H1 (cell line): Measurements from ENCODE around the gene RASGRP1. TPM values are rescaled to one million over a fixed set of nuclear protein-coding genes. Genes with fewer than 3 reads are reported as not detected.

Experiments
- CTCF ChIA-PET: fragments of 300-600 bp; sonication (Branson Sonifier 250); formaldehyde crosslinking; loops from one replicate; lab custom pipeline; 2021; ENCODE audit not compliant: partially characterized antibody; lab: Charles Lee
- POLR2A ChIA-PET: fragments of 300-600 bp; sonication (Branson Sonifier 250); formaldehyde crosslinking; loops from one replicate; lab custom pipeline; 2021; ENCODE audit warnings: inconsistent platforms; ENCODE audit not compliant: partially characterized antibody; lab: Charles Lee
- DNase-seq, 2 experiments: peaks; one replicate each; pipeline versions ENCODE4 v3.0.0 to v3.0.0-alpha.2; 2010 to 2022; ENCODE audit warnings: low spot score in 2 of 2, low read depth in 1 of 2, mixed read lengths in 1 of 2
- FAIRE-seq: peaks from 2 replicates; lab custom pipeline; 2011; peaks lifted over from hg19 to GRCh38; lab: Jason Lieb, UNC
- H2AFZ ChIP-seq: 2 replicates; pipeline ENCODE4 v1.8.1; 2012; ENCODE audit warnings: low read length, inconsistent platforms
- H2AK5ac ChIP-seq: 2 replicates; pipeline ENCODE4 v1.6.1; 2013; ENCODE audit warnings: low read depth, low read length
- H2BK120ac ChIP-seq: replicated peaks from 2 replicates; pipeline ENCODE3; 2013; ENCODE audit warnings: low read depth, low read length, inconsistent platforms
- H2BK12ac ChIP-seq: 2 replicates; pipeline ENCODE4 v1.6.1; 2013; ENCODE audit warnings: low read depth, low read length
- H2BK15ac ChIP-seq: 2 replicates; pipeline ENCODE4 v1.6.1; 2013; ENCODE audit warnings: low read length
- H2BK20ac ChIP-seq: 2 replicates; pipeline ENCODE4 v1.6.1; 2013; ENCODE audit warnings: low read length
- H2BK5ac ChIP-seq: 2 replicates; pipeline ENCODE4 v1.6.1; 2013; ENCODE audit warnings: low read depth, low read length
- H3K14ac ChIP-seq: 2 replicates; pipeline ENCODE4 v1.6.1; 2013; ENCODE audit warnings: inconsistent platforms; ENCODE audit not compliant: insufficient read length
- H3K18ac ChIP-seq: 2 replicates; pipeline ENCODE4 v1.6.1; 2013; ENCODE audit warnings: low read length; ENCODE audit errors: extremely low read depth
- H3K23ac ChIP-seq: 2 replicates; pipeline ENCODE4 v1.6.1; 2013; ENCODE audit warnings: inconsistent platforms; ENCODE audit not compliant: insufficient read length
- H3K23me2 ChIP-seq: 2 replicates; pipeline ENCODE4 v1.6.1; 2013; ENCODE audit warnings: low read depth, low read length
- H3K27ac ChIP-seq: 2 replicates; pipeline ENCODE4 v1.6.1; 2011; ENCODE audit warnings: low read depth, low read length, inconsistent platforms
- H3K27me3 ChIP-seq, 4 experiments: replicated peaks in 1 of 4; 1 replicate in 1 of 4; 2 replicates in 3 of 4; pipeline versions ENCODE4 v1.6.1 to v1.8.1; 2011 to 2013; ENCODE audit warnings: low read length in 3 of 4, mild to moderate bottlenecking in 3 of 4, inconsistent platforms in 2 of 4, mixed read lengths in 2 of 4, moderate library complexity in 1 of 4; ENCODE audit not compliant: control insufficient read depth in 3 of 4, insufficient read depth in 3 of 4; ENCODE audit errors: extremely low read depth in 1 of 4
- H3K36me3 ChIP-seq, 4 experiments: 2 replicates each; pipeline versions ENCODE4 v1.6.1 to v1.8.1; 2011 to 2013; ENCODE audit warnings: mild to moderate bottlenecking in 4 of 4, low read length in 3 of 4, moderate library complexity in 2 of 4, control low read depth in 1 of 4, inconsistent platforms in 1 of 4; ENCODE audit not compliant: insufficient read depth in 4 of 4, control insufficient read depth in 2 of 4
- H3K4ac ChIP-seq: replicated peaks from 2 replicates; pipeline ENCODE3; 2013; ENCODE audit warnings: low read length, low read depth, mixed read lengths, inconsistent platforms; ENCODE audit not compliant: insufficient read length
- H3K4me1 ChIP-seq, 4 experiments: replicated peaks in 1 of 4; 1 replicate in 1 of 4; 2 replicates in 3 of 4; pipeline versions ENCODE4 v1.6.1 to v1.8.1; 2011 to 2013; ENCODE audit warnings: low read length in 3 of 4, inconsistent platforms in 2 of 4, mixed read lengths in 1 of 4; ENCODE audit not compliant: insufficient read depth in 4 of 4, control insufficient read depth in 3 of 4
- H3K4me2 ChIP-seq, 2 experiments: 2 replicates each; pipeline versions ENCODE4 v1.6.1 to v1.8.1; 2011 to 2013; ENCODE audit warnings: low read depth in 2 of 2, low read length in 2 of 2, control low read depth in 1 of 2, inconsistent platforms in 1 of 2, mild to moderate bottlenecking in 1 of 2; ENCODE audit not compliant: insufficient read depth in 1 of 2
- H3K4me3 ChIP-seq, 4 experiments: fragments of 200-600, 300-600 bp in 1 of 4; sonication (generic), shearing (Covaris generic), sonication (Bioruptor Twin) in 1 of 4; 2 replicates each; pipeline versions ENCODE4 v1.5.1 to v1.8.1; 2011 to 2016; ENCODE audit warnings: low read length in 4 of 4, low read depth in 3 of 4, control low read depth in 2 of 4, inconsistent platforms in 2 of 4, mild to moderate bottlenecking in 2 of 4, mixed read lengths in 1 of 4, moderate library complexity in 1 of 4; ENCODE audit not compliant: insufficient read depth in 2 of 4; ENCODE audit errors: extremely low read depth in 1 of 4
- H3K56ac ChIP-seq: replicated peaks from 2 replicates; pipeline ENCODE3; 2013; ENCODE audit warnings: low read depth, mild to moderate bottlenecking, mixed read lengths, low read length, inconsistent platforms; ENCODE audit not compliant: insufficient read length
- H3K79me1 ChIP-seq: 2 replicates; pipeline ENCODE4 v1.6.1; 2013; ENCODE audit warnings: low read depth, low read length, control low read depth
- H3K79me2 ChIP-seq, 2 experiments: 2 replicates each; pipeline versions ENCODE4 v1.6.1 to v1.8.1; 2012 to 2013; ENCODE audit warnings: low read length in 2 of 2, mild to moderate bottlenecking in 2 of 2, inconsistent platforms in 1 of 2; ENCODE audit not compliant: insufficient read depth in 2 of 2, control insufficient read depth in 1 of 2
- H3K9ac ChIP-seq, 4 experiments: replicated peaks in 1 of 4; 1 replicate in 1 of 4; 2 replicates in 3 of 4; pipeline versions ENCODE4 v1.6.1 to v1.8.1; 2011 to 2013; ENCODE audit warnings: low read depth in 3 of 4, low read length in 3 of 4, control low read depth in 2 of 4, mild to moderate bottlenecking in 2 of 4, moderate library complexity in 2 of 4, inconsistent platforms in 1 of 4; ENCODE audit errors: extremely low read depth in 1 of 4
- H3K9me3 ChIP-seq, 2 experiments: 2 replicates each; pipeline versions ENCODE4 v1.6.1 to v1.8.1; 2012 to 2013; ENCODE audit warnings: mild to moderate bottlenecking in 2 of 2, moderate library complexity in 2 of 2, control low read depth in 1 of 2, inconsistent platforms in 1 of 2, low read depth in 1 of 2, low read length in 1 of 2, mixed read lengths in 1 of 2; ENCODE audit not compliant: insufficient read depth in 2 of 2
- H4K20me1 ChIP-seq, 2 experiments: replicated peaks in 1 of 2; 2 replicates each; pipeline versions ENCODE3 to v1.8.1; 2011 to 2013; ENCODE audit warnings: inconsistent platforms in 2 of 2, low read length in 2 of 2, mild to moderate bottlenecking in 1 of 2; ENCODE audit not compliant: insufficient read depth in 2 of 2, control insufficient read depth in 1 of 2
- H4K5ac ChIP-seq: 2 replicates; pipeline ENCODE4 v1.6.1; 2013; ENCODE audit warnings: low read length, low read depth, mixed read lengths, inconsistent platforms; ENCODE audit not compliant: insufficient read length
- H4K8ac ChIP-seq: 2 replicates; pipeline ENCODE4 v1.8.0; 2013; ENCODE audit warnings: mild to moderate bottlenecking, moderate library complexity, low read length, inconsistent platforms; ENCODE audit not compliant: insufficient read depth; ENCODE audit errors: extremely low read depth
- H4K91ac ChIP-seq: replicated peaks from 2 replicates; pipeline ENCODE3; 2013; ENCODE audit warnings: low read length, mixed read lengths, inconsistent platforms; ENCODE audit not compliant: insufficient read length
- ASH2L ChIP-seq: fragments of 200-600, 300-600 bp; sonication (generic); IDR thresholded peaks from one replicate; pipeline ENCODE4 v1.7.1; 2017; ENCODE audit warnings: low read length
- ATF3 ChIP-seq: IDR thresholded peaks from 2 replicates; pipeline ENCODE4 v1.6.1; 2011; ENCODE audit warnings: low read depth, mild to moderate bottlenecking, low read length; ENCODE audit not compliant: insufficient read depth
- BCL11A ChIP-seq, 2 experiments: IDR thresholded peaks; one replicate each; pipeline ENCODE4 v1.6.1; 2011; ENCODE audit warnings: low read depth in 2 of 2, low read length in 2 of 2, mild to moderate bottlenecking in 2 of 2
- CBX5 ChIP-seq: fragments of 300-800, 300-1000 bp; sonication (generic); IDR thresholded peaks from 2 replicates; pipeline ENCODE4 v1.7.1; 2016; ENCODE audit warnings: antibody characterized with exemption, low read length, low read depth
- CHD2 ChIP-seq: IDR thresholded peaks from 2 replicates; pipeline ENCODE4 v1.6.1; 2012; ENCODE audit warnings: low read length, improper control_type of control experiment
- HDAC2 ChIP-seq, 2 experiments: fragments of 300-600 bp in 1 of 2; sonication (generic) in 1 of 2; IDR thresholded peaks; 2 replicates each; pipeline ENCODE4 v1.6.1; 2011 to 2012; ENCODE audit warnings: low read depth in 2 of 2, low read length in 2 of 2, mild to moderate bottlenecking in 2 of 2, moderate library complexity in 2 of 2, borderline replicate concordance in 1 of 2, inconsistent platforms in 1 of 2
- KDM1A ChIP-seq: fragments of 200-600, 300-600 bp; sonication (generic); IDR thresholded peaks from 2 replicates; pipeline ENCODE4 v1.7.1; 2016; ENCODE audit warnings: mild to moderate bottlenecking, low read length, borderline replicate concordance
- KDM4A ChIP-seq: IDR thresholded peaks from one replicate; pipeline ENCODE4 v1.7.1; 2012; ENCODE audit warnings: low read depth, mild to moderate bottlenecking, moderate library complexity, low read length, inconsistent platforms; ENCODE audit not compliant: severe bottlenecking
- RAD21 ChIP-seq, 2 experiments: IDR thresholded peaks in 1 of 2; conservative IDR thresholded peaks in 1 of 2; 2 replicates each; pipeline ENCODE4 v1.6.1; 2011; ENCODE audit warnings: low read depth in 2 of 2, low read length in 2 of 2, improper control_type of control experiment in 1 of 2, inconsistent platforms in 1 of 2, mild to moderate bottlenecking in 1 of 2, moderate library complexity in 1 of 2
- SP4 ChIP-seq: IDR thresholded peaks from 2 replicates; pipeline ENCODE4 v1.6.1; 2012; ENCODE audit warnings: low read length, inconsistent platforms
- SRF ChIP-seq: IDR thresholded peaks from 2 replicates; pipeline ENCODE4 v1.6.1; 2011; ENCODE audit warnings: mild to moderate bottlenecking, low read depth, low read length, moderate library complexity
- USF2 ChIP-seq: IDR thresholded peaks from 2 replicates; pipeline ENCODE4 v1.6.1; 2011; ENCODE audit warnings: low read length, improper control_type of control experiment
- WGBS, 2 experiments: shearing (Covaris generic) in 1 of 2; methylation state at CpG; one replicate each; pipeline versions ENCODE4 v1.1.6 to v1.1.7; 2013 to 2015; ENCODE audit warnings: low lambda C conversion rate in 2 of 2, mixed read lengths in 2 of 2, inconsistent platforms in 1 of 2, low coverage in 1 of 2, missing lambda C conversion rate in 1 of 2; ENCODE audit not compliant: insufficient replicate concordance in 2 of 2, insufficient coverage in 1 of 2, insufficient read length in 1 of 2; ENCODE audit errors: extremely low coverage in 1 of 2, missing lambda C conversion rate in 1 of 2; 5-methylcytosine and 5-hydroxymethylcytosine counted together
- polyA plus RNA-seq, 7 experiments: library from polyadenylated mRNA; depleted of rRNA in 3 of 7; stranded (reverse) in 5 of 7; unstranded in 2 of 7; fragments of >200 nt in 5 of 7; fragments of 200-250 nt in 2 of 7; gene quantifications; 1 replicate in 5 of 7; 2 replicates in 1 of 7; 4 replicates in 1 of 7; pipeline versions ENCODE4 v1.2.1 to v1.2.3, GENCODE V29; 2011 to 2013; ENCODE audit warnings: missing spikeins in 2 of 7, mixed read lengths in 2 of 7
- total RNA-seq: library from RNA; stranded (reverse); fragmentation: NEBNext Ultra II Directional; extraction: Animal tissue kit (Norgen Biotek cat#: 25700); gene quantifications from 2 replicates; pipeline ENCODE4 v1.2.1, GENCODE V29; 2021

RASGRP1 gene
- total and polyA plus RNA-seq, 2 of the 8 experiments (the other 6 are each of a cell fraction or from before 2014, with no cell fraction given) = 1.1 to 2.1 TPM

GRCh38 chr15:38477637-38478036 is 87.0 kb downstream of the RASGRP1 start:
- CTCF ChIA-PET = interaction anchor here (0.9 to 1.6 kb wide), 6 partner anchors 37 to 222 kb away, joined by 3 to 6 read pairs (median 3); no protein-coding TSS in a partner anchor
- no peak for TF ChIP-seq HDAC2 (IDR thresholded peaks at IDR 0.05; ENCODE audit: borderline replicate concordance in 1 of 2, low read depth in 2 of 2, low read length in 2 of 2)
- no peak for TF ChIP-seq KDM4A
- no peak for TF ChIP-seq ASH2L
- TF ChIP-seq USF2 = no peak
- TF ChIP-seq RAD21 (IDR thresholded peaks at IDR 0.05 in 1 of 2, conservative IDR thresholded peaks at IDR 0.05 in 1 of 2; ENCODE audit: low read depth in 2 of 2, low read length in 2 of 2) = no peak
- TF ChIP-seq SP4 = no peak
- TF ChIP-seq SRF = no peak
- no peak for TF ChIP-seq KDM1A
- no peak for TF ChIP-seq CBX5
- no peak for TF ChIP-seq CHD2
- TF ChIP-seq ATF3 = no peak
- no peak for TF ChIP-seq BCL11A (IDR thresholded peaks at IDR 0.05; ENCODE audit: low read depth in 2 of 2, low read length in 2 of 2)

More at GRCh38 chr15:38477637-38478036, 87.0 kb downstream of the RASGRP1 start:
- Histone ChIP-seq H4K91ac (no peak overlapping the region), H3K79me2 (no peaks in the 10 kb centered on the region), H2BK15ac (no peak overlapping the region), H4K20me1 (no peaks in the 10 kb centered on the region), H3K4me1 (no peaks in the 10 kb centered on the region), H2BK20ac (no peak overlapping the region), H3K18ac (no peak overlapping the region), H3K4me2 (no peak overlapping the region), H4K5ac (no peak overlapping the region), H2BK5ac (no peak overlapping the region), H3K23me2 (no peaks in the 10 kb centered on the region), H2AFZ (no peak overlapping the region), H2BK12ac (no peak overlapping the region), H3K4ac (no peak overlapping the region), H3K23ac (no peak overlapping the region), H3K4me3 (no peak overlapping the region), H3K9ac (no peak overlapping the region), H3K79me1 (no peaks in the 10 kb centered on the region), H3K27ac (no peak overlapping the region), H3K27me3 (no peaks in the 10 kb centered on the region), H4K8ac (no peak overlapping the region), H3K56ac (no peak overlapping the region), H3K36me3 (peaks cover 3 to 36% (median 23%) of the 10 kb centered on the region in 4 experiments; a peak in 7 of 8 replicates), H3K9me3 (no peaks in the 10 kb centered on the region), H2BK120ac (no peak overlapping the region), H2AK5ac (no peak overlapping the region), H3K14ac (no peak overlapping the region)
- FAIRE-seq = no peak
- POLR2A ChIA-PET = interaction anchor here (0.6 kb wide), 1 partner anchor 24 kb away, joined by 4 read pairs; the partner anchor contains the start of gene FAM98B
- DNase-seq = no peak
- WGBS, 2 experiments = 91% methylated on average over 4 of the region's 4 CpGs; no CpG with 5 or more reads in 1 of the 2 experiments
